K562 (cell line): ENCODE data around the gene ANO6.

ENCODE experiments used
- E2F6 ChIP-seq, 2 experiments: IDR thresholded peaks; 2 replicates each; pipeline ENCODE4 v1.6.1; 2011; ENCODE audit warnings: borderline replicate concordance in 1 of 2, control low read depth in 1 of 2, low read depth in 1 of 2, low read length in 1 of 2, mild to moderate bottlenecking in 1 of 2, mixed read lengths in 1 of 2, moderate library complexity in 1 of 2; ENCODE audit not compliant: insufficient read depth in 1 of 2, insufficient read length in 1 of 2, poor library complexity in 1 of 2, severe bottlenecking in 1 of 2; ENCODE audit errors: extremely low read depth in 1 of 2
- GABPB1 ChIP-seq: sonication (generic); formaldehyde crosslinking; IDR thresholded peaks from 2 replicates; pipeline ENCODE4 v1.8.0; 2022; ENCODE audit warnings: mild to moderate bottlenecking, missing genetic modification reagents
- HNRNPL ChIP-seq: fragments of 200-400 bp; formaldehyde crosslinking; IDR thresholded peaks from 2 replicates; pipeline ENCODE4 v1.6.1; 2017; ENCODE audit warnings: low read depth, mild to moderate bottlenecking, low read length
- MAX ChIP-seq: sonication (generic); formaldehyde crosslinking; IDR thresholded peaks from 2 replicates; pipeline ENCODE4 v1.9.0; 2022; ENCODE audit warnings: mild to moderate bottlenecking, missing genetic modification reagents
- SMARCA5 ChIP-seq: fragments of 450-650 bp; IDR thresholded peaks from 2 replicates; pipeline ENCODE4 v1.6.1; 2016
- ZNF431 ChIP-seq: sonication (generic); formaldehyde crosslinking; IDR thresholded peaks from 2 replicates; pipeline ENCODE4 v1.8.0; 2022; ENCODE audit warnings: mild to moderate bottlenecking, missing genetic modification reagents
- TF ChIP-seq, protein P1 (sequence below): sonication (generic); formaldehyde crosslinking; IDR thresholded peaks from 2 replicates; pipeline ENCODE4 v1.8.1; 2023; ENCODE audit warnings: mild to moderate bottlenecking, missing genetic modification reagents, moderate library complexity

GRCh38 chr12:45302621-45303369, 86.9 kb downstream of the ANO6 start:
- TF ChIP-seq MAX (CRISPR knock-in tag) (no peak), E2F6 (IDR thresholded peaks at IDR 0.05; ENCODE audit: borderline replicate concordance in 1 of 2, extremely low read depth in 1 of 2, insufficient read depth in 1 of 2, insufficient read length in 1 of 2, low read depth in 1 of 2, low read length in 1 of 2, poor library complexity in 1 of 2, severe bottlenecking in 1 of 2) (no peak), ZNF431 (no peak), SMARCA5 (no peak), GABPB1 (CRISPR knock-in tag) (no peak), HNRNPL (no peak)
- TF ChIP-seq, protein P1, sequence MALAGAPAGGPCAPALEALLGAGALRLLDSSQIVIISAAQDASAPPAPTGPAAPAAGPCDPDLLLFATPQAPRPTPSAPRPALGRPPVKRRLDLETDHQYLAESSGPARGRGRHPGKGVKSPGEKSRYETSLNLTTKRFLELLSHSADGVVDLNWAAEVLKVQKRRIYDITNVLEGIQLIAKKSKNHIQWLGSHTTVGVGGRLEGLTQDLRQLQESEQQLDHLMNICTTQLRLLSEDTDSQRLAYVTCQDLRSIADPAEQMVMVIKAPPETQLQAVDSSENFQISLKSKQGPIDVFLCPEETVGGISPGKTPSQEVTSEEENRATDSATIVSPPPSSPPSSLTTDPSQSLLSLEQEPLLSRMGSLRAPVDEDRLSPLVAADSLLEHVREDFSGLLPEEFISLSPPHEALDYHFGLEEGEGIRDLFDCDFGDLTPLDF (CRISPR knock-in tag), result no peak
